IMR-90 (cell line): ENCODE measurements around the gene YRDC. TPM values are rescaled to one million over a fixed set of nuclear protein-coding genes. Genes with fewer than 3 reads are reported as not detected.

Experiments used
- ATAC-seq: fragments of 200-7000 bp; cut with Tn5 transposase; 2 replicates; pipeline ENCODE4 v1.9.1; 2020; ENCODE audit warnings: low read depth, mild to moderate bottlenecking, moderate library complexity
- Bru-seq: library from RNA; stranded (reverse); fragments of 400-500 nt; gene quantifications from one replicate; lab custom pipeline; 2021; lab: Mats Ljungman, UMichigan
- BruChase-seq, 2 experiments: library from RNA; stranded (reverse); fragments of 400-500 nt; gene quantifications; one replicate each; lab custom pipeline; 2021; lab: Mats Ljungman, UMichigan
- BruUV-seq: library from RNA; stranded (reverse); fragments of 400-500 nt; replicated peaks from 2 replicates; lab custom pipeline; 2021; lab: Mats Ljungman, UMichigan
- CTCF ChIA-PET: fragments of 300-600 bp; formaldehyde crosslinking; extraction: SDS; loops from one replicate; lab custom pipeline; 2021; ENCODE audit warnings: antibody characterized with exemption; lab: Yijun Ruan, JAX
- POLR2A ChIA-PET: fragments of 300-600 bp; sonication (Branson Sonifier 250); formaldehyde crosslinking; loops from one replicate; lab custom pipeline; 2022; ENCODE audit warnings: antibody characterized with exemption; ENCODE audit not compliant: unreplicated experiment; lab: Charles Lee
- DNase-seq: peaks from one replicate; pipeline ENCODE4 v3.0.0; 2013
- H2AFZ ChIP-seq: replicated peaks from 2 replicates; pipeline ENCODE3; 2013; ENCODE audit warnings: low read length, mild to moderate bottlenecking; ENCODE audit not compliant: poor library complexity
- H2AK5ac ChIP-seq: 2 replicates; pipeline ENCODE4 v1.6.1; 2013; ENCODE audit warnings: low read depth, low read length, inconsistent platforms
- H2AK9ac ChIP-seq: replicated peaks from 2 replicates; pipeline ENCODE3; 2013; ENCODE audit warnings: mild to moderate bottlenecking, low read depth, low read length, moderate library complexity; ENCODE audit not compliant: poor library complexity
- H2BK120ac ChIP-seq: 2 replicates; pipeline ENCODE4 v1.6.1; 2013; ENCODE audit warnings: low read depth, low read length, inconsistent platforms
- H2BK15ac ChIP-seq: 3 replicates; pipeline ENCODE4 v1.6.1; 2013; ENCODE audit warnings: low read depth, low read length, inconsistent platforms
- H2BK20ac ChIP-seq: 2 replicates; pipeline ENCODE4 v1.6.1; 2013; ENCODE audit warnings: low read depth, mild to moderate bottlenecking, inconsistent platforms, low read length, moderate library complexity
- H2BK5ac ChIP-seq: 2 replicates; pipeline ENCODE4 v1.6.1; 2013; ENCODE audit warnings: mild to moderate bottlenecking, low read depth, low read length, inconsistent platforms; ENCODE audit not compliant: poor library complexity, severe bottlenecking
- H3K14ac ChIP-seq: replicated peaks from 2 replicates; pipeline ENCODE4 v1.6.1; 2013; ENCODE audit warnings: low read depth, low read length, inconsistent platforms
- H3K18ac ChIP-seq: 2 replicates; pipeline ENCODE4 v1.6.1; 2013; ENCODE audit warnings: low read depth, low read length, control low read depth
- H3K23ac ChIP-seq: 2 replicates; pipeline ENCODE4 v1.6.1; 2013; ENCODE audit warnings: low read depth, low read length, inconsistent platforms
- H3K27ac ChIP-seq: 2 replicates; pipeline ENCODE4 v1.5.1; 2013; ENCODE audit warnings: mild to moderate bottlenecking, control low read depth, low read length; ENCODE audit not compliant: insufficient read depth
- H3K27me3 ChIP-seq: 2 replicates; pipeline ENCODE4 v1.6.1; 2013; ENCODE audit warnings: low read length; ENCODE audit not compliant: control insufficient read depth, insufficient read depth
- H3K36me3 ChIP-seq: 2 replicates; pipeline ENCODE4 v1.6.1; 2013; ENCODE audit warnings: low read length, mixed read lengths; ENCODE audit not compliant: control insufficient read depth, insufficient read depth
- H3K4ac ChIP-seq: 2 replicates; pipeline ENCODE4 v1.6.1; 2013; ENCODE audit warnings: low read depth, low read length, inconsistent platforms
- H3K4me1 ChIP-seq: 2 replicates; pipeline ENCODE4 v1.6.1; 2013; ENCODE audit warnings: low read length, mixed read lengths; ENCODE audit not compliant: control insufficient read depth, insufficient read depth
- H3K4me2 ChIP-seq: 2 replicates; pipeline ENCODE4 v1.6.1; 2013; ENCODE audit warnings: low read depth, mild to moderate bottlenecking, control low read depth, low read length, moderate library complexity
- H3K4me3 ChIP-seq: 2 replicates; pipeline ENCODE4 v1.5.1; 2013; ENCODE audit warnings: low read depth, mild to moderate bottlenecking, control low read depth, low read length, moderate library complexity; ENCODE audit not compliant: insufficient read depth
- H3K56ac ChIP-seq: 2 replicates; pipeline ENCODE4 v1.6.1; 2013; ENCODE audit warnings: low read length, inconsistent platforms; ENCODE audit not compliant: insufficient read depth; ENCODE audit errors: extremely low read depth
- H3K79me1 ChIP-seq, 2 experiments: 2 replicates each; pipeline ENCODE4 v1.6.1; 2013; ENCODE audit warnings: low read length in 2 of 2, inconsistent platforms in 1 of 2, low read depth in 1 of 2
- H3K9ac ChIP-seq: 2 replicates; pipeline ENCODE4 v1.6.1; 2013; ENCODE audit warnings: low read depth, low read length, control low read depth
- H3K9me1 ChIP-seq: 2 replicates; pipeline ENCODE4 v1.6.1; 2013; ENCODE audit warnings: low read length, inconsistent platforms; ENCODE audit not compliant: insufficient read depth
- H3K9me3 ChIP-seq: 2 replicates; pipeline ENCODE4 v1.6.1; 2013; ENCODE audit warnings: low read length; ENCODE audit not compliant: control insufficient read depth, insufficient read depth
- H4K20me1 ChIP-seq: 2 replicates; pipeline ENCODE4 v1.6.1; 2013; ENCODE audit warnings: low read length, inconsistent platforms; ENCODE audit not compliant: insufficient read depth
- H4K5ac ChIP-seq: 2 replicates; pipeline ENCODE4 v1.6.1; 2013; ENCODE audit warnings: mild to moderate bottlenecking, low read depth, low read length, control low read depth
- H4K8ac ChIP-seq, 2 experiments: 2 replicates each; pipeline ENCODE4 v1.6.1; 2013; ENCODE audit warnings: low read depth in 2 of 2, low read length in 2 of 2, control low read depth in 1 of 2, inconsistent platforms in 1 of 2
- H4K91ac ChIP-seq: 2 replicates; pipeline ENCODE4 v1.6.1; 2013; ENCODE audit warnings: low read depth, low read length, inconsistent platforms; ENCODE audit not compliant: insufficient read depth
- CHD1 ChIP-seq: IDR thresholded peaks from 2 replicates; pipeline ENCODE4 v1.6.1; 2012; ENCODE audit warnings: low read depth, low read length, improper control_type of control experiment
- MAZ ChIP-seq: IDR thresholded peaks from 2 replicates; pipeline ENCODE4 v1.6.1; 2012; ENCODE audit warnings: low read depth, mild to moderate bottlenecking, low read length, improper control_type of control experiment, moderate library complexity, borderline replicate concordance
- MXI1 ChIP-seq: IDR thresholded peaks from 2 replicates; pipeline ENCODE4 v1.6.1; 2012; ENCODE audit warnings: low read depth, mild to moderate bottlenecking, low read length, moderate library complexity, borderline replicate concordance
- POLR2A ChIP-seq: IDR thresholded peaks from 2 replicates; pipeline ENCODE4 v1.6.1; 2012; ENCODE audit warnings: mild to moderate bottlenecking, low read depth, low read length
- RAD21 ChIP-seq: IDR thresholded peaks from 2 replicates; pipeline ENCODE4 v1.6.1; 2012; ENCODE audit warnings: low read length, improper control_type of control experiment
- SMC3 ChIP-seq: fragments of 150-350 bp; IDR thresholded peaks from 2 replicates; pipeline ENCODE4 v1.6.1; 2016; ENCODE audit warnings: low read depth, mild to moderate bottlenecking, antibody characterized with exemption, low read length, moderate library complexity
- USF2 ChIP-seq: fragments of 150-350 bp; IDR thresholded peaks from 2 replicates; pipeline ENCODE4 v1.6.1; 2017; ENCODE audit warnings: mild to moderate bottlenecking, antibody characterized with exemption, low read length, low read depth
- WGBS, 2 experiments: methylation state at CpG; one replicate each; pipeline versions ENCODE4 v1.1.5 to v1.1.7; 2013; ENCODE audit warnings: missing lambda C conversion rate in 2 of 2; ENCODE audit not compliant: insufficient read length in 1 of 2; ENCODE audit errors: extremely low coverage in 2 of 2; 5-methylcytosine and 5-hydroxymethylcytosine counted together
- dilution Hi-C: fragments of 300-500 bp; cut with HindIII; formaldehyde crosslinking; loops from one replicate; pipeline ENCODE4 v1.14.3; 2018; ENCODE audit warnings: low sequenced_read_pairs; ENCODE audit not compliant: unreplicated experiment
- in situ Hi-C: fragments of 300-500 bp; cut with MboI; formaldehyde crosslinking; loops from 3 replicates; pipeline ENCODE4 v1.14.3; 2019; ENCODE audit warnings: low sequenced_read_pairs, inconsistent platforms, mixed read lengths
- intact Hi-C: fragments of 100-400 bp; cut with micrococcal nuclease; formaldehyde crosslinking; loops from 2 replicates; pipeline ENCODE4 v1.10.0; 2022
- long read RNA-seq: library from polyadenylated mRNA; unstranded; transcript quantifications from one replicate; pipeline ENCODE4 v2.0.0, GENCODE V29; 2021; ENCODE audit not compliant: unreplicated experiment
- polyA plus RNA-seq, 3 experiments: library from polyadenylated mRNA; depleted of rRNA; stranded (reverse); fragments of >200 nt; gene quantifications; 2 replicates each; pipeline ENCODE4 v1.2.3, GENCODE V29; 2012; ENCODE audit warnings: low replicate concordance in 1 of 3
- total RNA-seq: library from RNA; depleted of rRNA; stranded (reverse); fragments of >200 nt; gene quantifications from 2 replicates; pipeline ENCODE4 v1.2.3, GENCODE V29; 2012; rRNA removed
- TF ChIP-seq, protein P1 (sequence below): fragments of 150-350 bp; IDR thresholded peaks from 2 replicates; pipeline ENCODE4 v1.6.1; 2016; ENCODE audit warnings: low read depth, mild to moderate bottlenecking, low read length, moderate library complexity, borderline replicate concordance

Gene YRDC
- total RNA-seq (19.2 and 21.7 TPM in 2 replicates), polyA plus RNA-seq (2012; rRNA removed) (21.0 and 25.0 TPM in 2 replicates), Bru-seq, nascent RNA (percentile 87 among the genes with signal in this experiment), BruChase-seq, experiment 1, labeled RNA remaining after a 6-hour chase (percentile 61 among the genes with signal in this experiment), BruChase-seq, experiment 2, labeled RNA remaining after a 2-hour chase (percentile 67 among the genes with signal in this experiment)
- 15.7 and 17.5 TPM in 2 replicates for polyA plus RNA-seq (2012; cell fraction: cytosol; rRNA removed)
- polyA plus RNA-seq (2012; cell fraction: nucleus; rRNA removed; ENCODE audit: low replicate concordance) = 11.2 and 13.2 TPM in 2 replicates
- long read RNA-seq, transcript YRDC-201 (5 exons, 1,826 nt) = major isoform, 40 of 44 reads
- long read RNA-seq, partial matches to known transcripts = 2 of 44 reads
- long read RNA-seq, other reads (novel, unspliced or antisense) = 2 of 44 reads

GRCh38 chr1:37807555-37808368, at the start of gene YRDC, which contains the start of gene C1orf122:
YRDC (minus strand) TSS chr1:37808208; CDS start chr1:37808180, 28 bp downstream.
C1orf122 (plus strand) TSS chr1:37807790; CDS start chr1:37808405, 615 bp downstream.
- Histone ChIP-seq H3K18ac (no peak within 1 kb of the TSS; the same call in 1 of the 2 replicates), H2BK15ac (no peak within 1 kb of the TSS), H3K4me2 (peak within 1 kb of the TSS; percentile 90), H2AK9ac (peak within 1 kb of the TSS; percentile 88), H3K9ac (peak within 1 kb of the TSS; percentile 81), H3K4me1 (peaks cover 6% of the 10 kb centered on the region; the same call in 1 of the 2 replicates), H2BK5ac (peak within 1 kb of the TSS; percentile 70), H3K27me3 (no peaks in the 10 kb centered on the region), H3K23ac (peak within 1 kb of the TSS; percentile 72), H4K5ac (peak within 1 kb of the TSS; percentile 14), H4K20me1 (peaks cover 24% of the 10 kb centered on the region), H3K4ac (peak within 1 kb of the TSS; percentile 85), H3K9me3 (no peaks in the 10 kb centered on the region), H4K8ac (peak within 1 kb of the TSS; percentile 71 to 88), H2AFZ (peak within 1 kb of the TSS; percentile 94), H3K27ac (peak within 1 kb of the TSS; percentile 88), H3K56ac (peak within 1 kb of the TSS; percentile 61; the same call in 1 of the 2 replicates), H2BK120ac (no peak within 1 kb of the TSS), H3K14ac (peak within 1 kb of the TSS; percentile 78), H2BK20ac (no peak within 1 kb of the TSS), H3K9me1 (peaks cover 5% of the 10 kb centered on the region; the same call in 1 of the 2 replicates), H4K91ac (peak within 1 kb of the TSS; percentile 44), H2AK5ac (peak within 1 kb of the TSS; percentile 79), H3K4me3 (peak within 1 kb of the TSS; percentile 90), H3K36me3 (peaks cover 30% of the 10 kb centered on the region), H3K79me1 (peaks cover 36 to 58% of the 10 kb centered on the region in 2 experiments)
- BruUV-seq = TSS peak; percentile 3
- ChIA-PET CTCF (interaction anchor here (0.6 to 1.5 kb wide), 5 partner anchors 9 to 205 kb away, joined by 3 to 7 read pairs (median 4); partner anchors contain the start of gene MTF1), POLR2A (interaction anchor here (0.6 to 1.1 kb wide), 6 partner anchors 35 to 1754 kb away, joined by 3 to 17 read pairs (median 4); partner anchors contain the start of gene DNALI1)
- in situ Hi-C loops = no loop called here
- peak; percentile 84 for ATAC-seq
- peak; percentile 92 for TF ChIP-seq POLR2A
- TF ChIP-seq SMC3 = no peak
- peak; percentile 89; the same call in 1 of the 2 replicates for TF ChIP-seq MXI1
- TF ChIP-seq CHD1 = peak; percentile 48; the same call in 1 of the 2 replicates
- TF ChIP-seq MAZ = peak; percentile 88
- TF ChIP-seq, protein P1, sequence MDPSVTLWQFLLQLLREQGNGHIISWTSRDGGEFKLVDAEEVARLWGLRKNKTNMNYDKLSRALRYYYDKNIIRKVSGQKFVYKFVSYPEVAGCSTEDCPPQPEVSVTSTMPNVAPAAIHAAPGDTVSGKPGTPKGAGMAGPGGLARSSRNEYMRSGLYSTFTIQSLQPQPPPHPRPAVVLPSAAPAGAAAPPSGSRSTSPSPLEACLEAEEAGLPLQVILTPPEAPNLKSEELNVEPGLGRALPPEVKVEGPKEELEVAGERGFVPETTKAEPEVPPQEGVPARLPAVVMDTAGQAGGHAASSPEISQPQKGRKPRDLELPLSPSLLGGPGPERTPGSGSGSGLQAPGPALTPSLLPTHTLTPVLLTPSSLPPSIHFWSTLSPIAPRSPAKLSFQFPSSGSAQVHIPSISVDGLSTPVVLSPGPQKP = no peak
- TF ChIP-seq RAD21 = no peak
- no peak for TF ChIP-seq USF2
- intact Hi-C loops = loop anchor here (1.0 to 10.0 kb wide), 3 partner anchors 53 to 203 kb away; partner anchors contain the start of gene CDCA8
- dilution Hi-C loops = no loop called here
- peak; percentile 92 for DNase-seq
- WGBS, 2 experiments = 0% methylated on average over 30 of the region's 95 CpGs; no CpG with 5 or more reads in 1 of the 2 experiments
